Measurements from ENCODE around the gene ZNRD2. TPM values are rescaled to one million over a fixed set of nuclear protein-coding genes. Genes with fewer than 3 reads are reported as not detected.

ZNRD2 gene
- total and polyA plus RNA-seq, 5 experiments from 2014 or later = 31.5 to 86.3 (median 62.9) TPM

DNA sequence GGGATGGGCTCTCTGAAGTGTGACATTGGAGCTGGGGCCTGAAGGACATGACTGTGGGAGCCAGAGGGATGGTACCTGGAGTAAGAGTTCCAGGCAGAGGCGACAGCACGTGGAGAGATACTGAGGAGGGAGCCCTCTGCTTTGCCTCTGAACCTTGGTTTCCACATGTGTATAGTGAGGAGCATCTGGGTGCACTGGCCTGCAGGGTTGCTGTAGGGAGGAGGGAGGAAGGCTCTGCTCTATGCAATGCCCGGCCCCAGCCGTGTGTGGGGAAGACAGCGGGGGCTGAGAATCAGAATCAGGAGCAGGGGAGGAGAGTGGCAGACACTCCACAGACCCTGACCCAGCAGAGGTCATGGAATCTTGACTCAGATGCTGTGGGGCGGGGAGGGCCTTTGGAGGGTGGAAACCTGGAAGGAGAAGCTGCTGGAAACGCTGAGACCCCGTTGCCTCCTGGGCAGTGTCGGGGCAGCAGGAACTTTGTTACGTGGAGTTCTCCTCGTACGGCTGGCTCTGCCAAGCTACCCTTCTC lies 41.4 kb upstream of the ZNRD2 start:
- ATAC-seq (no peak), DNase-seq (no peak)
- Mint-ChIP-seq H3K4me1 (peaks cover 23 to 55% (median 45%) of the 10 kb centered on the region in 4 donors), H3K9me3 (no peaks in the 10 kb centered on the region), H3K27ac (peak overlapping the region in 9 of 10 donors; percentile 41 to 83 (median 69)), H3K4me3 (peak overlapping the region in 3 of 10 donors; percentile 2 to 54 (median 33)), H3K27me3 (no peaks in the 10 kb centered on the region), H3K36me3 (peaks cover 0 to 50% (median 8%) of the 10 kb centered on the region in 3 donors)
- POLR2A ChIA-PET = interaction anchor here (0.6 to 3.5 kb wide), 5 partner anchors 12 to 59 kb away, joined by 3 to 21 read pairs (median 4); partner anchors contain the start of gene MALAT1

DNA sequence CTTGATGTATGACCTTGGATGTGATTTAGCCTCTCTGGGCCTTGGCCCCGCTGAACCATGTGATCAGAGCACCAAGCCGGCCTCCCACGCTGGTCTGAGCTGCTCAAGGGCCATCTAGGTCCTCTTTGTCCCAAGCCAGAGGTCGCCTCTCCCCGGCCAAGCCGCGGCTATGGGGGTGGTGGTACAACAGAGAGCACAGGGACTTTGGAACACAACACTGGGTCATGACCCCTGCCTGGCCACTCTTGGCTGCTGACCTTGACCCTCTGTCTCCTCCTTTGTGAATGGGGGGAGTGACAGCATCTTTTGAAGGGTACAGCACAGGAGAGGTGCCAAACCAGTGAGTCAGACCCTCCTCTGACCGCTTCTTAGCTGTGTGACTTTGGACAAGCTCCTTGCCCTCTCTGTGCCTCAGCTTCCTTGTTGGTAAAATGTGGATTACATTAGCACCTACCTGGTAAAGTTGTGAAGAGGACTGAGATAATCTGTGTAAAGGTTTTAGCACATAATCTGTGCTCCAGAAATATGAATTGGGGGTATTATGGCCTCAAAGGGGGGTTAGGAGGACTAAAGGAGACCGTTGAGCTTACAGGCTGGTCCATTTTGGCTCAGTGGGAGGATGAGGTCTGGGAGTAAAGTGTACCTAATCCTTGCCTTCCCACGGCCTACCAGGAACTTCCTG lies 40.7 kb upstream of the ZNRD2 start:
- ATAC-seq (no peak), DNase-seq (no peak)
- peak overlapping the region in 7 of 10 donors; percentile 15 to 48 (median 33) for H3K4me3 Mint-ChIP-seq
- peaks cover 0 to 54% (median 8%) of the 10 kb centered on the region in 3 donors for H3K36me3 Mint-ChIP-seq
- H3K27ac Mint-ChIP-seq = peak overlapping the region; percentile 51 to 92 (median 77)
- H3K4me1 Mint-ChIP-seq = peaks cover 21 to 48% (median 40%) of the 10 kb centered on the region in 4 donors
- no peaks in the 10 kb centered on the region for H3K27me3 Mint-ChIP-seq
- POLR2A ChIA-PET = interaction anchor here (0.9 to 3.5 kb wide), 7 partner anchors 11 to 143 kb away, joined by 3 to 21 read pairs (median 4); partner anchors contain the start of genes FRMD8, MALAT1 and ZNRD2
- no peaks in the 10 kb centered on the region for H3K9me3 Mint-ChIP-seq

DNA sequence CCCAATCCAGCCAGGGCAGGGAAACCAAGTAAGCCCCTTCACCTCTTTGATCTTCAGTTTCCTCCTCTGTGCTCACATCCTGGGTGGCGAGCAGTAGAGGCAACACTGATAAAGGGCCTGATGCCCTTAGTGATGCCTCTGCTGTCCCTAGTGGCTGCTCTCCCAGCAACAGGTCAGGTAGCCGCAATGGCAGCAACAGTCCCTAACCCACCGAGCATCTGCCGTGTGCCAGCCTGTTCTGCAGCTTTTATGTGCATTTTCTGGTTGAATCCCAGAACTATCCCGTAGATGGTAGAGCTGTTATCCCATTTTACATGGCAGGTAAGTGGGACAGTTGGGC lies 40.1 kb upstream of the ZNRD2 start:
- DNase-seq = peak in 5 of 10 donors; percentile 40 to 57 (median 51)
- no peaks in the 10 kb centered on the region for H3K9me3 Mint-ChIP-seq
- H3K27ac Mint-ChIP-seq = peak overlapping the region; percentile 51 to 92 (median 77)
- POLR2A ChIA-PET = interaction anchor here (0.9 to 3.5 kb wide), 8 partner anchors 10 to 144 kb away, joined by 3 to 21 read pairs (median 4); partner anchors contain the start of genes EHBP1L1, FRMD8, NEAT1 and ZNRD2
- H3K36me3 Mint-ChIP-seq = peaks cover 0 to 56% (median 8%) of the 10 kb centered on the region in 3 donors
- no peaks in the 10 kb centered on the region for H3K27me3 Mint-ChIP-seq
- peak; percentile 80 to 97 for ATAC-seq
- peaks cover 23 to 47% (median 40%) of the 10 kb centered on the region in 4 donors for H3K4me1 Mint-ChIP-seq
- H3K4me3 Mint-ChIP-seq = peak overlapping the region in 7 of 10 donors; percentile 15 to 48 (median 33)

DNA sequence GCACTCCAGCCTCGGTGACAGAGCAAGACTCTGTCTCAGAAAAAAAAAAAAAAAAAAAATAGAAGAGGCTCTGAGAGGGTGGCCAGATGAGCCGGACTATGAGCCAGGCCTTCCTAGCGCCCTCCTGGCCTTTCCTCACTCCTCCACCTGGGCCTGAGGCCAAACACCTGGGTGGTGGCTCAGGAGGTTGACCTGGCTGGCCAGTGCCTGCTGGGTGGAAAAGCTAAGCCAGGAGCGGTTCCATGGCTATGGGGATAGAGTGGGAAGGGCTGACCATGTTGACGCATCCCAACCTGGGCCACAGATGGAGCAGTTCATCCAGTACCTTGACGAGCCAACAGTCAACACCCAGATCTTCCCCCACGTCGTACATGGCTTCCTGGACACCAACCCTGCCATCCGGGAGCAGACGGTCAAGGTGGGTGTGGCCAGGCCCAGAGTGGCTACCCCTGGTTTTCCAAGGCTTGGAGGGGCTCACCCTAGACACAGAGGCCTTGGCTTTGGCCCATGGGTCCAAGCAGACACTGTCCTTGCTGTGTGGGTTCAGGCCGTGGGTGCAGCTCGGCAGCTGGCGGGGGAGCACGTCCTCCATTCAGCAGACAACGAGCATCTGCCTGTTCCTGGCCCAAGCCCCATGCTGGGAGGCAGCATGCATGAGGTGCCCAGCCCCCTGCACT lies 37.8 kb upstream of the ZNRD2 start:
- no peaks in the 10 kb centered on the region for H3K9me3 Mint-ChIP-seq
- H3K4me3 Mint-ChIP-seq = no peak overlapping the region
- peaks cover 16 to 33% (median 25%) of the 10 kb centered on the region in 4 donors for H3K4me1 Mint-ChIP-seq
- H3K27me3 Mint-ChIP-seq = no peaks in the 10 kb centered on the region
- peaks cover 0 to 53% (median 8%) of the 10 kb centered on the region in 3 donors for H3K36me3 Mint-ChIP-seq
- no peak for DNase-seq
- peak overlapping the region in 1 of 10 donors; percentile 43 for H3K27ac Mint-ChIP-seq
- POLR2A ChIA-PET = interaction anchor here (1.4 to 2.6 kb wide), 3 partner anchors 15 to 61 kb away, joined by 5 to 8 read pairs (median 7); no protein-coding TSS in a partner anchor
- ATAC-seq = no peak

GRCh38 chr11:65535102-65535501 lies 35.2 kb upstream of the ZNRD2 start:
- peaks cover 8 to 18% (median 14%) of the 10 kb centered on the region in 4 donors for H3K4me1 Mint-ChIP-seq
- no peaks in the 10 kb centered on the region for H3K27me3 Mint-ChIP-seq
- DNase-seq (no peak), ATAC-seq (no peak)
- no peaks in the 10 kb centered on the region for H3K9me3 Mint-ChIP-seq
- H3K4me3 Mint-ChIP-seq = no peak overlapping the region
- peak overlapping the region in 2 of 10 donors; percentile 31 to 86 for H3K27ac Mint-ChIP-seq
- POLR2A ChIA-PET = interaction anchor here (1.2 to 8.0 kb wide), 2 partner anchors 10 to 37 kb away, joined by 6 to 69 read pairs; partner anchors contain the start of genes MALAT1 and SCYL1
- H3K36me3 Mint-ChIP-seq = peaks cover 0 to 43% (median 4%) of the 10 kb centered on the region in 3 donors

- POLR2A ChIA-PET = interaction anchor here (1.2 to 12.3 kb wide), 7 partner anchors 11 to 76 kb away, joined by 3 to 149 read pairs (median 9); partner anchors contain the start of genes KCNK7, MALAT1 and SCYL1
- Mint-ChIP-seq H3K27me3 (no peaks in the 10 kb centered on the region), H3K9me3 (no peaks in the 10 kb centered on the region), H3K4me1 (peaks cover 10 to 17% (median 12%) of the 10 kb centered on the region in 4 donors), H3K4me3 (no peak overlapping the region), H3K36me3 (peaks cover 0 to 29% (median 0%) of the 10 kb centered on the region in 3 donors), H3K27ac (peak overlapping the region in 5 of 10 donors; percentile 28 to 77 (median 56))
- ATAC-seq (no peak), DNase-seq (no peak)
These were observed 33.6 kb upstream of the ZNRD2 start for GRCh38 chr11:65536412-65537295.

GRCh38 chr11:65537296-65537597 lies 33.0 kb upstream of the ZNRD2 start:
- H3K4me3 Mint-ChIP-seq = no peak overlapping the region
- H3K27me3 Mint-ChIP-seq = no peaks in the 10 kb centered on the region
- peaks cover 11 to 22% (median 17%) of the 10 kb centered on the region in 4 donors for H3K4me1 Mint-ChIP-seq
- DNase-seq (no peak), ATAC-seq (no peak)
- H3K9me3 Mint-ChIP-seq = no peaks in the 10 kb centered on the region
- H3K27ac Mint-ChIP-seq = peak overlapping the region in 3 of 10 donors; percentile 27 to 62 (median 28)
- H3K36me3 Mint-ChIP-seq = peaks cover 0 to 29% (median 0%) of the 10 kb centered on the region in 3 donors
- POLR2A ChIA-PET = interaction anchor here (1.2 to 12.3 kb wide), 6 partner anchors 12 to 75 kb away, joined by 3 to 149 read pairs (median 10); partner anchors contain the start of genes KCNK7 and SCYL1

DNA sequence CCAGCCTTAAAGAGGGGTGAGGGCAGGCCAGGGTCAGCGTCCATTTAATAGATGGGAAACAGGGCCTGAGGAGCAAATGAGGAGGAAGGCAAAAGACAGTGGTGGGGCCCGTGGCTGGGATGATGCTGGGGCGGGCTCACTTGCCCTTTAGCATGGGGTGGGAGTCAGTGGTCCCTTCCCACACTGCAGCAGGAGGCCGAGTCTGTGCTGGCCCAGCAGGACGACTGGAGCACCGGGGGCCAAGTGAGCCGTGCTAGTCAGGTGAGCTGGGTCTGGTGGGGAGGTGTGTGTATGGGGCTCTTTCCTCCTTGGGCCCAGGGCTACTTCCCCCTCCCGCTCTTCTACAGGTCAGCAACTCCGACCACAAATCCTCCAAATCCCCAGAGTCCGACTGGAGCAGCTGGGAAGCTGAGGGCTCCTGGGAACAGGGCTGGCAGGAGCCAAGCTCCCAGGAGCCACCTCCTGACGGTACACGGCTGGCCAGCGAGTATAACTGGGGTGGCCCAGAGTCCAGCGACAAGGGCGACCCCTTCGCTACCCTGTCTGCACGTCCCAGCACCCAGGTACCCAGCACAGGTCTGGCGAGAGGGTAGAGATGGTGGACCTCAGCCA lies 32.6 kb upstream of the ZNRD2 start:
- DNase-seq (no peak), ATAC-seq (no peak)
- Mint-ChIP-seq H3K4me1 (peaks cover 14 to 24% (median 19%) of the 10 kb centered on the region in 4 donors), H3K36me3 (peaks cover 0 to 29% (median 0%) of the 10 kb centered on the region in 3 donors), H3K27ac (peak overlapping the region in 5 of 10 donors; percentile 19 to 75 (median 28)), H3K27me3 (no peaks in the 10 kb centered on the region), H3K4me3 (peak overlapping the region in 3 of 10 donors; percentile 4 to 38 (median 24)), H3K9me3 (no peaks in the 10 kb centered on the region)
- POLR2A ChIA-PET = interaction anchor here (1.1 to 12.3 kb wide), 9 partner anchors 10 to 75 kb away, joined by 3 to 149 read pairs (median 5); partner anchors contain the start of genes KCNK7, MALAT1, SCYL1 and ZNRD2

DNA sequence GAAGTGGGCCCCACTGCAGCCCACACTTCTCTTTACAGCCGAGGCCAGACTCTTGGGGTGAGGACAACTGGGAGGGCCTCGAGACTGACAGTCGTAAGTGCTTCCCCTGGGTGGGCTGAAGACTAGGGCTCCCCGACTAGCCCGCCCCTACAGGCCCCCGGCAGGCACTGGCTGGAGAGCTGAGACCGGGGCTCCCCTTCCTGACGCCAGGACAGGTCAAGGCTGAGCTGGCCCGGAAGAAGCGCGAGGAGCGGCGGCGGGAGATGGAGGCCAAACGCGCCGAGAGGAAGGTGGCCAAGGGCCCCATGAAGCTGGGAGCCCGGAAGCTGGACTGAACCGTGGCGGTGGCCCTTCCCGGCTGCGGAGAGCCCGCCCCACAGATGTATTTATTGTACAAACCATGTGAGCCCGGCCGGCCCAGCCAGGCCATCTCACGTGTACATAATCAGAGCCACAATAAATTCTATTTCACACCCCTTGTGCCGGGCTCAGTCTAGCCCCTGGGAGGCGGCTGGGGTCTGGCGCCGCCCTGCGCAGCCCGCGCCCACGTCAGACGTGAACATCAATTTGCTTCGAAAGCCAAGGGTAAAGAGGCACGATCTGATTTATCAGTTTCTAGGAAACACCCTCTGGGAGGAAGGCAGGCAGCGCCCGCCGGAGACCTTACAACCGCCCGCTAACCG lies 31.9 kb upstream of the ZNRD2 start:
- no peak for DNase-seq
- Mint-ChIP-seq H3K4me3 (peak overlapping the region in 7 of 10 donors; percentile 4 to 51 (median 32)), H3K4me1 (peaks cover 14 to 27% (median 21%) of the 10 kb centered on the region in 4 donors), H3K27ac (peak overlapping the region in 2 of 10 donors; percentile 28 to 75), H3K9me3 (no peaks in the 10 kb centered on the region), H3K27me3 (no peaks in the 10 kb centered on the region), H3K36me3 (peaks cover 0 to 23% (median 0%) of the 10 kb centered on the region in 3 donors)
- POLR2A ChIA-PET = interaction anchor here (0.6 to 12.3 kb wide), 11 partner anchors 9 to 333 kb away, joined by 3 to 149 read pairs (median 9); partner anchors contain the start of genes KCNK7, MALAT1, MAP3K11 and PCNX3
- no peak for ATAC-seq

DNA sequence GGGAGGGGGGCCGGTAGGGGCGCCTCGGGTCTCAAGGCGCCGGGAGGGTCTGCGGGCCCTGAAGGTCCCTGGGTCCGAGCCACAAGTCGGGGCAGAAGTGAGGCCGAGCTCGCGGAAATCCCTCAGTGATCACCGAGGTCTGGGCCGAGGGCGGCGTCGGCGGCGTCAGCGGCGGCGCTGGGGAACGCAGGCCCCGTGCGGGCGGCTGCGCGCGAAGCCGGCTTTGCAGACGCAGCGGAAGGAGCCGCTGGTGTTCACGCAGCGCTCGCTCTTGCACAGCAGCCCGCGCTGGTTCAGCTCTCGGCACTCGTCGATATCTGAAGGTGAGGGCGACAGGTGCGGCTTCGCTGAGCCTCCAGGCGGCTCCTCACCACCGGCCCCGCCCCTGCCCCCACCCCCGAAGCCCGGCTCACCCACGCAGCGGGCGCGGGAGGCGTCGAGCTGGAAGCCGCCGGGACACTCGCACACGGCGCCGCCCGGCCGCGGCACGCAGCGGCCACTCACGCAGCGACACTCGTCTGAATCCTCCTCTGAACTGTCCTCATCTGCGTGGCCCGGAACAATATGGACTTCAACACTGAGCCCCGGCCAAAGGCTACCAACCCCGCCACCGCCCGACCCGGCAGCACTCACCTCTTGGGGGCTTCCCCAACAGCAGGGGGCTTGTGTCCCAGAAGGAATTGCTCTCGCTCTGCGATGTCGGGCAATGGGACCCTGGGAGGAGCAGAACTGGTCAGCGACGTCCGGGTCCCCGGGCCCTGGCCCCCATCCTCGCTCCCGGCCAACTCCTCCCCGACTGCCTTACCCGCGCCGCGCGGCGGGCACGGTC lies 31.1 kb upstream of the ZNRD2 start:
- Mint-ChIP-seq H3K4me1 (peaks cover 15 to 31% (median 22%) of the 10 kb centered on the region in 4 donors), H3K27ac (peak overlapping the region in 2 of 10 donors; percentile 18 to 59), H3K27me3 (no peaks in the 10 kb centered on the region), H3K9me3 (no peaks in the 10 kb centered on the region), H3K36me3 (peaks cover 0 to 23% (median 0%) of the 10 kb centered on the region in 3 donors), H3K4me3 (peak overlapping the region in 3 of 10 donors; percentile 10 to 79 (median 28))
- POLR2A ChIA-PET = interaction anchor here (0.5 to 12.3 kb wide), 20 partner anchors 8 to 428 kb away, joined by 3 to 260 read pairs (median 7); partner anchors contain the start of genes EHBP1L1, FAM89B, KCNK7 and LTBP3
- DNase-seq (no peak), ATAC-seq (no peak)
